ENCODE data around the gene DYNC1I1. TPM values are rescaled to one million over a fixed set of nuclear protein-coding genes. Genes with fewer than 3 reads are reported as not detected.

DYNC1I1 gene
- total and polyA plus RNA-seq, 2 experiments from 2014 or later: 1.4 to 4.1 TPM

GRCh38 chr7:96005271-96005670 is 232.9 kb downstream of the DYNC1I1 start:
- Histone ChIP-seq H3K27ac (ENCODE audit: low read depth) (no peak overlapping the region), H3K4me3 (no peak overlapping the region), H3K9me2 (ENCODE audit: insufficient read depth) (no peaks in the 10 kb centered on the region), H4K20me1 (replicated peaks; ENCODE audit: insufficient read depth) (no peaks in the 10 kb centered on the region), H3K36me3 (ENCODE audit: insufficient read depth) (no peaks in the 10 kb centered on the region), H3K4me2 (no peak overlapping the region), H2AFZ (no peak overlapping the region), H3F3A (replicated peaks; ENCODE audit: low read depth) (no peaks in the 10 kb centered on the region), H3K4me1 (ENCODE audit: insufficient read depth) (no peaks in the 10 kb centered on the region; the same call in 1 of the 2 replicates), H3K79me2 (replicated peaks; ENCODE audit: insufficient read depth) (no peaks in the 10 kb centered on the region), H3K27me3 (ENCODE audit: insufficient read depth) (no peaks in the 10 kb centered on the region)
- H3K9me3 Mint-ChIP-seq: no peaks in the 10 kb centered on the region
- DNase-seq (ENCODE audit: low spot score): no peak
- no peak for TF ChIP-seq STAT1 (IDR thresholded peaks at IDR 0.05; ENCODE audit: unreplicated experiment)
- no peak for TF ChIP-seq ZNF462 (CRISPR knock-in tag; IDR thresholded peaks at IDR 0.05)
- TF ChIP-seq EZH2 (IDR thresholded peaks at IDR 0.05; ENCODE audit: low read depth, unreplicated experiment): no peak
- TF ChIP-seq REST (IDR thresholded peaks at IDR 0.05; ENCODE audit: unreplicated experiment): no peak
- no peak for TF ChIP-seq ZNF331 (CRISPR knock-in tag; IDR thresholded peaks at IDR 0.05; ENCODE audit: low read depth)
- TF ChIP-seq ZNF114 (CRISPR knock-in tag; IDR thresholded peaks at IDR 0.05): no peak
- no peak for TF ChIP-seq JUNB (IDR thresholded peaks at IDR 0.05; ENCODE audit: unreplicated experiment)
- no peak for TF ChIP-seq ETS1 (IDR thresholded peaks at IDR 0.05)
- TF ChIP-seq POLR2AphosphoS5 (IDR thresholded peaks at IDR 0.05; ENCODE audit: low read depth): no peak
- no peak for TF ChIP-seq EZH2phosphoT487 (IDR thresholded peaks at IDR 0.05; ENCODE audit: unreplicated experiment)
- no peak for TF ChIP-seq CTCF (conservative IDR thresholded peaks at IDR 0.05; ENCODE audit: low read depth in 2 of 2)
- TF ChIP-seq CREB1 (CRISPR knock-in tag; IDR thresholded peaks at IDR 0.05; ENCODE audit: low read depth): no peak
- TF ChIP-seq NANOG (IDR thresholded peaks at IDR 0.05; ENCODE audit: borderline replicate concordance): no peak
- no peak overlapping the region for H3K4me3 Mint-ChIP-seq
- no peak overlapping the region for H3K27ac Mint-ChIP-seq
- H3K4me1 Mint-ChIP-seq: peaks cover 9% of the 10 kb centered on the region
- no peaks in the 10 kb centered on the region for H3K27me3 Mint-ChIP-seq (ENCODE audit: insufficient read depth, low read depth, poor library complexity)
- H3K36me3 Mint-ChIP-seq (ENCODE audit: low read depth): no peaks in the 10 kb centered on the region
- no peak for ATAC-seq

Data from GM23338 (cell line).